ENCODE results near the gene ANKRD45. TPM values are rescaled to one million over a fixed set of nuclear protein-coding genes. Genes with fewer than 3 reads are reported as not detected.
"Not testable (repeated sequence)": the region's sequence is repeated elsewhere in the genome, so short reads cannot be mapped to it uniquely, and the experiment has no call there.

Gene ANKRD45
- total RNA-seq, 1 donor from 2014 or later: not detected

GRCh38 chr1:173572201-173572873 lies 97.3 kb downstream of the ANKRD45 start:
- Mint-ChIP-seq H3K36me3 (ENCODE audit: low read depth) (no peaks in the 10 kb centered on the region), H3K4me1 (no peaks in the 10 kb centered on the region), H3K27ac (no peak overlapping the region), H3K9me3 (peaks cover 5% of the 10 kb centered on the region), H3K4me3 (no peak overlapping the region), H3K27me3 (peaks cover 9% of the 10 kb centered on the region)
- intact Hi-C loops (cut with micrococcal nuclease): no loop called here
- POLR2A ChIA-PET: no interaction called here
- TF ChIP-seq, protein P1, sequence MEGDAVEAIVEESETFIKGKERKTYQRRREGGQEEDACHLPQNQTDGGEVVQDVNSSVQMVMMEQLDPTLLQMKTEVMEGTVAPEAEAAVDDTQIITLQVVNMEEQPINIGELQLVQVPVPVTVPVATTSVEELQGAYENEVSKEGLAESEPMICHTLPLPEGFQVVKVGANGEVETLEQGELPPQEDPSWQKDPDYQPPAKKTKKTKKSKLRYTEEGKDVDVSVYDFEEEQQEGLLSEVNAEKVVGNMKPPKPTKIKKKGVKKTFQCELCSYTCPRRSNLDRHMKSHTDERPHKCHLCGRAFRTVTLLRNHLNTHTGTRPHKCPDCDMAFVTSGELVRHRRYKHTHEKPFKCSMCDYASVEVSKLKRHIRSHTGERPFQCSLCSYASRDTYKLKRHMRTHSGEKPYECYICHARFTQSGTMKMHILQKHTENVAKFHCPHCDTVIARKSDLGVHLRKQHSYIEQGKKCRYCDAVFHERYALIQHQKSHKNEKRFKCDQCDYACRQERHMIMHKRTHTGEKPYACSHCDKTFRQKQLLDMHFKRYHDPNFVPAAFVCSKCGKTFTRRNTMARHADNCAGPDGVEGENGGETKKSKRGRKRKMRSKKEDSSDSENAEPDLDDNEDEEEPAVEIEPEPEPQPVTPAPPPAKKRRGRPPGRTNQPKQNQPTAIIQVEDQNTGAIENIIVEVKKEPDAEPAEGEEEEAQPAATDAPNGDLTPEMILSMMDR (IDR thresholded peaks at IDR 0.05): no peak
- ATAC-seq (ENCODE audit: low read depth) (no peak), DNase-seq (no peak)
- CTCF ChIA-PET: no interaction called here

- no peaks in the 10 kb centered on the region for H3K4me1 Mint-ChIP-seq
- ChIA-PET CTCF (no interaction called here), POLR2A (no interaction called here)
- H3K27ac Mint-ChIP-seq: no peak overlapping the region
- H3K27me3 Mint-ChIP-seq: peaks cover 11% of the 10 kb centered on the region
- DNase-seq (no peak), ATAC-seq (ENCODE audit: low read depth) (no peak)
- no peaks in the 10 kb centered on the region for H3K36me3 Mint-ChIP-seq (ENCODE audit: low read depth)
- peaks cover 15% of the 10 kb centered on the region for H3K9me3 Mint-ChIP-seq
- intact Hi-C loops (cut with micrococcal nuclease): no loop called here
- no peak overlapping the region for H3K4me3 Mint-ChIP-seq
- TF ChIP-seq, protein P1 (IDR thresholded peaks at IDR 0.05): no peak
Measured at GRCh38 chr1:173570370-173571007, 99.2 kb downstream of the ANKRD45 start.

DNA sequence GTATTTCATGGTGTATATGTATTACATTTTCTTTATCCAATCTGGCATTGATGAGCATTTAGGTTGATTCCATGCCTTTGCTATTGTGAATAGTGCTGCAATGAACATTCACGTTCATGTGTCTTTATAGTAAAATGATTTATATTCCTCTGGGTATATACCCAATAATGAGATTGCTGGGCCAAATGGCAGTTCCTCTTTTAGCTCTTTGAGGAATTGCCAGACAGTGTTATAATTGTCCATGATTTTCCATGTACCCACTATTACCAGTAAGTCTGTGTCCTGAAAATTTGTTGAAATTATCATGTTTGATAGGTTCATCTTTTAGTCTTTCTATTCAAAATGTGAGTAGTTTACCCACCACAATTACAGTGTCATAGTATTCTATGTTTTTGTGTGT lies 101.2 kb downstream of the ANKRD45 start:
- Mint-ChIP-seq H3K4me3 (no peak overlapping the region), H3K27me3 (peaks cover 13% of the 10 kb centered on the region), H3K27ac (no peak overlapping the region), H3K9me3 (peaks cover 22% of the 10 kb centered on the region), H3K4me1 (no peaks in the 10 kb centered on the region), H3K36me3 (ENCODE audit: low read depth) (no peaks in the 10 kb centered on the region)
- no peak for ATAC-seq (ENCODE audit: low read depth)
- TF ChIP-seq, protein P1 (IDR thresholded peaks at IDR 0.05): no peak
- intact Hi-C loops (cut with micrococcal nuclease): no loop called here
- POLR2A ChIA-PET: no interaction called here
- CTCF ChIA-PET: no interaction called here
- no peak for DNase-seq

DNA sequence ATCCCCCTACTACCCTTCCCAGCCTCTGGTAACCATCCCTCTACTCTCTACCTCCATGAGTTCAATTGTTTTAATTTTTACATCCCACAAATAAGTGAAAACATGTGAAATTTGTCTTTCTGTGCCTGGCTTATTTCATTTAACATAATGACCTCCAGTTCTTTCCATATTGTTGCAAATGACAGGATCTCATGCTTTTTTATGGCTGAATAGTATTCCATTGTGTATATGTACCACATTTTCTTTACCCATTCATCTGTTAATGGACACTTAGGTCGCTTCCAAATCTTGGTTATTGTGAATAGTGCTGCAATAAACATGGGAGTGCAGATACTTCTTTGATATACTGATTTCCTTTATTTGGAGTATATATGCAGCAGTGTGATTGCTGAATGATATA lies 105.8 kb downstream of the ANKRD45 start:
- H3K9me3 Mint-ChIP-seq: peaks cover 22% of the 10 kb centered on the region
- H3K4me1 Mint-ChIP-seq; DNase-seq; ATAC-seq (ENCODE audit: low read depth); intact Hi-C loops (cut with micrococcal nuclease); CTCF ChIA-PET; POLR2A ChIA-PET; H3K4me3 Mint-ChIP-seq; H3K36me3 Mint-ChIP-seq (ENCODE audit: low read depth); H3K27ac Mint-ChIP-seq: not testable (repeated sequence)
- H3K27me3 Mint-ChIP-seq: peaks cover 13% of the 10 kb centered on the region

DNA sequence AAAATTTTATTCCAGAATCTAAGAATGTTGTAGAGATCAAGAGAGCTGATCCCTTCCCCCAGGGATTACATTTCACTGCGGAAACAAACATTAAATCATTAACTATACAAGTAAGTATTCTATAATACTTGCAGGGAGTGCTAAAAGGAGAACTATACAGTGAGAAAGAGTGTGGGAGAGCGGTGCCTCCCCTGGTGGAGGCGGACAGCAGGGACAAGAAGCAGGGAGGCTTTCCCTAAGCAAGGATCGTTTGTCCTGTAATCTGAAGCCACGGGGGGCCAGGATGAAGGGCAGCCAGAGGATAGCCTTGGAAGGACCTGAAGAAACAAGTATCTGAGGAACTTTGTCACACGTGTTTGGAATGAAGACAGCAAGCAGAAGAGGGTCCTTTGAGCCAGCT lies 106.8 kb downstream of the ANKRD45 start:
- peaks cover 19% of the 10 kb centered on the region for H3K9me3 Mint-ChIP-seq
- H3K27me3 Mint-ChIP-seq: peaks cover 5% of the 10 kb centered on the region
- no peak overlapping the region for H3K27ac Mint-ChIP-seq
- ATAC-seq (ENCODE audit: low read depth) (no peak), DNase-seq (no peak)
- no peaks in the 10 kb centered on the region for H3K36me3 Mint-ChIP-seq (ENCODE audit: low read depth)
- POLR2A ChIA-PET: no interaction called here
- H3K4me1 Mint-ChIP-seq: no peaks in the 10 kb centered on the region
- intact Hi-C loops (cut with micrococcal nuclease): no loop called here
- H3K4me3 Mint-ChIP-seq: no peak overlapping the region
- CTCF ChIA-PET: no interaction called here
- TF ChIP-seq, protein P1 (IDR thresholded peaks at IDR 0.05): no peak

Data from activated B cell treated with CpG ODN at 0.5 μM for 24 hours (primary cell).